GM18873 (cell line): ENCODE data around the gene LLCFC1.

ENCODE experiments used
- ATAC-seq: cut with Tn5 transposase; IDR thresholded peaks from one replicate; pipeline ENCODE4 v1.9.1; 2021; ENCODE audit warnings: mild to moderate bottlenecking, moderate library complexity, moderate number of reproducible peaks; ENCODE audit not compliant: unreplicated experiment, low FRiP score

Gene LLCFC1

GRCh38 chr7:142939226-142939910 is at the start of gene LLCFC1:
Gene LLCFC1 (plus strand): TSS chr7:142939484. CDS start chr7:142939622, 138 bp downstream.
- ATAC-seq: no peak

- no peak for ATAC-seq
These were observed 49.5 kb upstream of the LLCFC1 start for GRCh38 chr7:142889816-142890215.

GRCh38 chr7:142890874-142891485 is 48.3 kb upstream of the LLCFC1 start:
- ATAC-seq: no peak

- no peak for ATAC-seq
These were observed 47.7 kb upstream of the LLCFC1 start for GRCh38 chr7:142891490-142892082.

DNA sequence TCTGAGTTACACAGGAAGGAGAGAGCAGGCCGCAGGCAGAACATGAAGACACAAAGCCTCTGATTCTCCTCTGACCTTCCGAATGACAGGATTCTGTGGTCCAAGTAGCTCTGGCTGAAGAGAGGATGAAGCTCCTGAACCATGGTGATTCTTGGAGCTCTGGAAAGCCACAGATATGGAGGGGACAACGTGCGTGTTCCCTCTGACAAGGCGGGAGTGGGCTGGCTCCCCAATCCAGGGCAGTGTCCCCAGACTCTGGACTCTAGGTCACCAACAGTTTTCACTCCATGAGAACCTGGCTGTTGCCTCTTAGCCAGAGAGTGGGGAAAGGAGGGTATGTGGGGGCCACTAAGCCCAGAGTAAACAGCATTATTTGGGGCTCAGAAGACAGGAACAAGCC is 46.3 kb upstream of the LLCFC1 start:
- ATAC-seq: no peak

GRCh38 chr7:142894112-142894984 is 44.9 kb upstream of the LLCFC1 start:
- no peak for ATAC-seq

DNA sequence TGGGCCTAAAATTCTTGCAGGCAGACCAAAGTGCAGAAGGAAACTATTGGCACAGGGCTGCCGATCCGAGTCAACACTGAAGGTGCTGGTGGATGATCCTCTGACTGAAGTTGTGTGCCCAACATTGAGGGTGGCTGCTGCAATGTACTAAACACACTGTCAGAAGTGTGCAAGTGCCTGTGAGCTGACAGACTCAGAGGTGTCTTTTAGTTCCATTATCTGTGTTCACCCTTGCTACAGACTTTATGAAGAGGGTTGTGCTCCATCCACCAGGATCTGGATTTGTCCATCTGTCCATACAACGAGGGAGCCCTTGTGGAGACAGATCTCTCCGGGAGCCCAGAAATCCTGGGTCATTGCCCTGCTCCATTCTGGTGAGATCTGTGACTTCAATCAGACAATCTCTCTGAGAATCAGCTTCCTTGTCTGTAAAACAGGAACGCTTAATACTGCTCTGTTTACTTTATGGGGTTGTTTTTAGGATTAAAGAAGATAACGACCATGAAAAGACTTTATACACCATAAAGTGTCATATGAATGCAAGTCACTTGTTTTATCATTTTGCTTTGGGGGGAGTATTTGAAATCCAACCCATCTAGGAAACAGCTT is 44.2 kb upstream of the LLCFC1 start:
- ATAC-seq: no peak

GRCh38 chr7:142896151-142896550 is 43.1 kb upstream of the LLCFC1 start:
- no peak for ATAC-seq

GRCh38 chr7:142896741-142897379 is 42.4 kb upstream of the LLCFC1 start:
- ATAC-seq: no peak

GRCh38 chr7:142897691-142898090 is 41.6 kb upstream of the LLCFC1 start:
- ATAC-seq: no peak

- ATAC-seq: no peak
These were observed 40.7 kb upstream of the LLCFC1 start for GRCh38 chr7:142898377-142899170.

DNA sequence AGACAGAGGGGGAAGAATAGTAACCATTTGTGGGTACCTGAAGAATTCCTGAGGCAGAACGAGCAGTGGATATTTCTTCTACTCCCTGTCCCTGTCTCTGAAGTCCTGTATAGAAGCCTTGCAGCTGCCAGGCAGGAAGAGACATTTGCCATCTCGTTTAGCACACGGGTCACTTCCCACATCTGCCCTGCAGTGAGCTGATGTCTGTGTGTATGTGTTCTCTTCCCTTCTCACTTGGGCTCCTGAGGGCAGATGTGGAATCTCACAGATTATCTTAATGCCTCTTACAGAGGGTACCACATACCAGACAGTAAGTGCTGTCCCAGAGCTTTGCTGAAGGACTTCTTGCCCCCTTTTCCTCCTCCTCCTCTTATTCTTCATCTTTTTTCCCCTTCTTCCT is 39.6 kb upstream of the LLCFC1 start:
- ATAC-seq: no peak

- ATAC-seq: no peak
These were observed 37.6 kb upstream of the LLCFC1 start for GRCh38 chr7:142901426-142902259.

GRCh38 chr7:142904128-142904527 is 35.2 kb upstream of the LLCFC1 start:
- ATAC-seq: no peak

- ATAC-seq: no peak
These were observed 33.5 kb upstream of the LLCFC1 start for GRCh38 chr7:142905759-142906158.

GRCh38 chr7:142906643-142907042 is 32.6 kb upstream of the LLCFC1 start:
- ATAC-seq: no peak

DNA sequence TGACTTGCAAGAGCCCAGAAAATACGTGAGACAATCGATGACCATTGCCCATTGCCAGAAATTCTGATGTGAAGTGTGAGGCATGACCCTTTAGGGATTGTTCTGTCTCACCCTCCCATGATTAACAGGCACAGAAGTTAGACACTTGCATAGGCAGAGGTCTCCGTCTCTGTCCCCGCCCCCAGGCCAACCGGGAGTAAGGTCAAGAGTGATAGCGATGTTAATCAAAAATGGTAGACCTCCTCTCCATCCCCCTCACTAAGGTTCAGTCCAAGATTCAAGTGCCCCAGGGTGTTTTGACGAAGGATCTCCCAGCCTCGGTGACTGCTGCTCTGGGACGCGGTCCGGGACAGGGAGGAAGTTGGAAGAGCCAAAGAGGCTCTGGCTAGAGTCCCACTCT is 31.0 kb upstream of the LLCFC1 start:
- ATAC-seq: no peak
